CD8-positive, alpha-beta memory T cell (primary cell): ENCODE measurements around the gene TMED8. TPM values are rescaled to one million over a fixed set of nuclear protein-coding genes. Genes with fewer than 3 reads are reported as not detected.
"Not testable (repeated sequence)": the region's sequence is repeated elsewhere in the genome, so short reads cannot be mapped to it uniquely, and the experiment has no call there.

Experiments used
- CTCF ChIA-PET: fragments of 350-600 bp; sonication (Branson Sonifier 250); formaldehyde crosslinking; loops from one replicate; lab custom pipeline; 2021; ENCODE audit warnings: antibody characterized with exemption; lab: Charles Lee
- POLR2A ChIA-PET: fragments of 350-600 bp; sonication (Branson Sonifier 250); formaldehyde crosslinking; loops from one replicate; lab custom pipeline; 2021; ENCODE audit warnings: antibody characterized with exemption; lab: Charles Lee
- DNase-seq, 5 donors: peaks; one replicate each; pipeline versions ENCODE4 v3.0.0 to v3.0.0-alpha.2; 2020 to 2022; ENCODE audit warnings: mixed read lengths in 1 of 5
- H3K27ac ChIP-seq: one replicate; pipeline ENCODE4 v1.7.0; 2013; ENCODE audit warnings: low read depth, mild to moderate bottlenecking, low read length, moderate library complexity
- H3K27me3 ChIP-seq: 2 replicates; pipeline ENCODE4 v1.7.0; 2013; ENCODE audit warnings: low read length, mild to moderate bottlenecking; ENCODE audit not compliant: insufficient read depth, poor library complexity, severe bottlenecking
- H3K36me3 ChIP-seq: 2 replicates; pipeline ENCODE4 v1.7.0; 2013; ENCODE audit warnings: mild to moderate bottlenecking, low read length, moderate library complexity; ENCODE audit not compliant: insufficient read depth
- H3K4me1 ChIP-seq: 2 replicates; pipeline ENCODE4 v1.7.0; 2013; ENCODE audit warnings: mild to moderate bottlenecking, low read length, moderate library complexity; ENCODE audit not compliant: insufficient read depth
- H3K4me3 ChIP-seq: 2 replicates; pipeline ENCODE4 v1.7.0; 2013; ENCODE audit warnings: mild to moderate bottlenecking, low read length
- H3K9me3 ChIP-seq: 2 replicates; pipeline ENCODE4 v1.7.0; 2013; ENCODE audit warnings: mild to moderate bottlenecking, low read length
- H3K27ac Mint-ChIP-seq, 8 donors: one replicate each; pipeline ENCODE4 v1.8.0; 2020 to 2021; ENCODE audit warnings: mixed read lengths in 8 of 8, mild to moderate bottlenecking in 6 of 8, inconsistent platforms in 3 of 8, moderate library complexity in 3 of 8
- H3K27me3 Mint-ChIP-seq, 2 donors: one replicate each; pipeline ENCODE4 v1.8.0; 2020 to 2021; ENCODE audit warnings: mixed read lengths in 2 of 2, mild to moderate bottlenecking in 1 of 2, moderate library complexity in 1 of 2
- H3K36me3 Mint-ChIP-seq, 3 donors: one replicate each; pipeline ENCODE4 v1.8.0; 2020 to 2021; ENCODE audit warnings: mixed read lengths in 3 of 3, inconsistent platforms in 1 of 3, mild to moderate bottlenecking in 1 of 3
- H3K4me1 Mint-ChIP-seq, 3 donors: one replicate each; pipeline ENCODE4 v1.8.0; 2020 to 2021; ENCODE audit warnings: mixed read lengths in 3 of 3, inconsistent platforms in 1 of 3, mild to moderate bottlenecking in 1 of 3
- H3K4me3 Mint-ChIP-seq, 7 donors: one replicate each; pipeline ENCODE4 v1.8.0; 2020 to 2021; ENCODE audit warnings: mixed read lengths in 7 of 7, mild to moderate bottlenecking in 6 of 7, moderate library complexity in 4 of 7, inconsistent platforms in 2 of 7
- H3K9me3 Mint-ChIP-seq, 5 donors: one replicate each; pipeline ENCODE4 v1.8.0; 2020 to 2022; ENCODE audit warnings: mixed read lengths in 5 of 5, mild to moderate bottlenecking in 3 of 5, moderate library complexity in 2 of 5, inconsistent platforms in 1 of 5
- polyA plus RNA-seq: library from polyadenylated mRNA; unstranded; fragments of 300-500 nt; fragmentation: Illumina TruSeq; gene quantifications from one replicate; pipeline ENCODE4 v1.2.3, GENCODE V29; 2021
- total RNA-seq, 2 experiments: library from RNA; stranded (reverse); gene quantifications; one replicate each; pipeline ENCODE4 v1.2.3, GENCODE V29; 2021

TMED8 gene
- total and polyA plus RNA-seq, 3 experiments from 2014 or later = 3.2 to 22.2 (median 20.9) TPM

DNA sequence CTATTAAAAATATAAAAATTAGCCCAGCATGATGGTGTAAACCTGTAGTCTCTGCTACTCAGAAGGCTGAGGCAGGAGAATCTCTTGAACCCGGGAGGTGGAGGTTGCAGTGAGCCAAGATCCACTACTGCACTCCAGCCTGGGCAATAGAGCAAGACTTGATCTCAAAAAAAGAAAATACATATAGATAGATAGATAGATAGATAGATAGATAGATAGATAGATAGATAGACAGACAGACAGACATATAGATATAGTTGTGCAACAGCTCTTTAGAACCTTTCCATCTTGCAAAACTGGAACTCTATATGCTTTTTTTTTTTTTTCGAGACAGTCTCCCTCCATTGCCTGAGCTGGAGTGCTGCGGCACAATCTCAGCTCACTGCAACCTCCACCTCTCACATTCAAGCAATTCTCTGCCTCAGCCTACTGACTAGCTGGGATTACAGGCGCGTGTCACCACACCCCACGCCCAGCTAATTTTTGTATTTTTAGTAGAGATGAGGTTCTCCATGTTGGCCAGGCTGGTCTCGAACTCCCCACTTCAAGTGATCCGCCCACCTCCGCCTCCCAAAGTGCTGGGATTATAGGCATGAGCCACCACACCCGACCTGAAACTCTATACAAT is 38.6 kb upstream of the TMED8 start:
- H3K9me3 ChIP-seq, H3K4me3 Mint-ChIP-seq, H3K36me3 ChIP-seq, H3K27ac ChIP-seq, H3K4me3 ChIP-seq, H3K27me3 Mint-ChIP-seq, CTCF ChIA-PET, H3K27me3 ChIP-seq, DNase-seq, H3K27ac Mint-ChIP-seq, H3K4me1 Mint-ChIP-seq, H3K4me1 ChIP-seq, POLR2A ChIA-PET: not testable (repeated sequence)
- peaks cover 0 to 15% (median 9%) of the 10 kb centered on the region in 3 donors for H3K36me3 Mint-ChIP-seq
- H3K9me3 Mint-ChIP-seq = peaks cover 11 to 24% (median 21%) of the 10 kb centered on the region in 5 donors

DNA sequence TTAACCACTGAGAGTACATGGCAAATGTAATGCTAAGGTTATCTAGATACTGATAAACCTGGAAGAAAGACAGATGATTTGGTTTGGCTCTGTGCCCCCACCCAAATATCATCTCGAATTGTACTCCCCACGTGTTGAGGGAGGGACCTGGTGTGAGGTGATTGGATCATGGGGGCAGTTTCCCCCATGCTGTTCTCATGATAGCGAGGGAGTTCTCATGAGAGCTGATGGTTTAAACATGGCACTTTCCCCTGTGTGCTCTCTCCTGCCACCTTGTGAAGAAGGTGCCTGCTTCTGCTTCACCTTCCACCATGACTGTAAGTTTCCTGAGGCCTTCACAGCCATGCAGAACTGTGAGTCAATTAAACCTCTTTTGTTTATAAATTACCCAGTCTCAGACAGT is 32.2 kb upstream of the TMED8 start:
- H3K36me3 Mint-ChIP-seq = no peaks in the 10 kb centered on the region
- no peak for DNase-seq

DNA sequence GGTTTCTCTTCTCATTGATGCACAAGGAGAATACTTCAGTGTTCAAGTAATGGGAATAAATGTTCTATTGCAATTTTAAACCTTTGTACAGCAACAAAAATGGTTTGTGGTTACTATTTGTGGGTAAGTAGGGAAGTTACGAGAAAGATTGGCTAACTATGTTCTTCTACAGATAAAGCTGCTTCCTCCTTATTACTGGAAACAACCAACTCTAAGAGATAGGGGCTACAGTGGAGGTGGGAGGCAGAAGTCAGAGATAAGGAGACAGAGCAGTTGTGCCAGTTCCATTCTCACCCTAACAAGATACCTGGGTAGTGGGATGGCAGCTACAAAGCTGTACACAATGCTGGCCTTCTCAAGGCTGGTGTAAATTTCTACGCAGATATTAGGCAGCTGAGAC is 30.3 kb upstream of the TMED8 start:
- no peak for DNase-seq
- Histone ChIP-seq H3K36me3 (no peaks in the 10 kb centered on the region), H3K9me3 (no peaks in the 10 kb centered on the region), H3K4me1 (no peaks in the 10 kb centered on the region), H3K27me3 (no peaks in the 10 kb centered on the region), H3K27ac (no peak overlapping the region), H3K4me3 (no peak overlapping the region)
- ChIA-PET CTCF (no interaction called here), POLR2A (no interaction called here)
- no peak overlapping the region for H3K4me3 Mint-ChIP-seq
- peaks cover 0 to 9% (median 5%) of the 10 kb centered on the region in 3 donors for H3K4me1 Mint-ChIP-seq
- no peaks in the 10 kb centered on the region for H3K27me3 Mint-ChIP-seq
- no peaks in the 10 kb centered on the region for H3K9me3 Mint-ChIP-seq
- H3K36me3 Mint-ChIP-seq = no peaks in the 10 kb centered on the region
- H3K27ac Mint-ChIP-seq = peak overlapping the region in 1 of 8 donors; percentile 54

More for the DNA sequence above, 32.2 kb upstream of the TMED8 start:
- Histone ChIP-seq H3K9me3 (no peaks in the 10 kb centered on the region), H3K27me3 (no peaks in the 10 kb centered on the region), H3K4me3 (no peak overlapping the region), H3K36me3 (no peaks in the 10 kb centered on the region), H3K27ac (no peak overlapping the region), H3K4me1 (no peaks in the 10 kb centered on the region)
- no peak overlapping the region for H3K4me3 Mint-ChIP-seq
- ChIA-PET CTCF (no interaction called here), POLR2A (no interaction called here)
- H3K4me1 Mint-ChIP-seq = peaks cover 0 to 9% (median 5%) of the 10 kb centered on the region in 3 donors
- peak overlapping the region in 1 of 8 donors; percentile 5 for H3K27ac Mint-ChIP-seq
- no peaks in the 10 kb centered on the region for H3K9me3 Mint-ChIP-seq
- H3K27me3 Mint-ChIP-seq = no peaks in the 10 kb centered on the region

DNA sequence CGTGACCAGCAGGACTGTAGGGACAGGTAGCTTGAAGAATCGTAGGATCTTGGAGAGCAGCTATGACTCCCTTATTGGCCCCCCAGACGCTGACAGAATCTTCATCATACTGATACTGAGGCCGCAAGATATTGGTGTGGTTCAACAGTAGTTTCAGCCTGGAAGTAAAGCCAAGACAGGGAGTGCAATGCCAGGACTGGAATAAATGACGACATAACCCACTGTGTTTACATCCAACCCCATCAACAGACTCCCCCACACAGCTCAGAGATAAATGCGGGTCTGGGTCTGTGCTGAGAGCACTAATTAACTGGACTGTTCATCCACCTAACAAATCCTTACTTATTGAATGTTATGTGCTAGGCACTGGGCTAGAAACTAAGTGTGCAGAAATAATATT is 29.8 kb upstream of the TMED8 start:
- Histone ChIP-seq H3K27me3 (no peaks in the 10 kb centered on the region), H3K9me3 (no peaks in the 10 kb centered on the region), H3K4me1 (no peaks in the 10 kb centered on the region), H3K36me3 (no peaks in the 10 kb centered on the region), H3K4me3 (no peak overlapping the region), H3K27ac (no peak overlapping the region)
- Mint-ChIP-seq H3K9me3 (no peaks in the 10 kb centered on the region), H3K4me1 (peaks cover 0 to 9% (median 5%) of the 10 kb centered on the region in 3 donors), H3K27me3 (no peaks in the 10 kb centered on the region), H3K4me3 (no peak overlapping the region), H3K27ac (no peak overlapping the region), H3K36me3 (no peaks in the 10 kb centered on the region)
- POLR2A ChIA-PET = no interaction called here
- CTCF ChIA-PET = no interaction called here
- no peak for DNase-seq

DNA sequence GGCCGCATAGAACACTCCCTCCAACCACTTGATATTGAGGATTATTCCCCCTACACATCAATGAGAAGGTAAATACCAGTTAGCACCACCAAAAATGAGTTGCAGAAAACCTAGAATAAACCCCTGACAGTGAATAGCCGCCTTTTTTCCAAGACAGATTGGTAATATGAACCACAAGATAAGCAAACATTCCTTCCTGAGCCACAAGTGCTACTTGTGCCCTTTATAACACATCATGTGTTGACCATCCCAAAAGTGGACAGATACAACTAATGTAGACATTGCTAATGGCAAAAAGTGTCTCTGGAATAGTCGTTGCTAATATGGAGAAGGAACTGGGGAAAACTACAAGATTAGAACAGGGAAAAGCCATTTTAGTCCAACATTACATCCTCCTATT is 29.2 kb upstream of the TMED8 start:
- POLR2A ChIA-PET = no interaction called here
- CTCF ChIA-PET = no interaction called here

DNA sequence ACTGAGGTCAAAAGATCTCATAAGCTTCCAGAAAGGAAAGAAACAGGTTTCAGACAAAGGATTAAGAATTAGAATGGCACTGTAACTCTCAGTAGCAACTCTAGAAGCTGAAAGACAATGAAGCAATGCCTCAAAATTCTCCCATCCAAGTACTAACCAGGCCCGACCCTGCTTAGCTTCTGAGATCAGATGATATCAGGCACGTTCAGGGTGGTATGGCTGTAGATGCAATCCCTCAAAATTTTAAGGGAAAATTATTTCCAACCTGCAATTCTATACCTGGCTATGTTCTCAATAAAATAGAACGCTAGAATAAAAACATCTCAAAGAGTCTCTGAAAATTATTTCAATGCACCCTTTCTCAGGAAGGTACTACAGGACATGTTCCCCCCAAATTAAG is 26.9 kb upstream of the TMED8 start:
- no peaks in the 10 kb centered on the region for H3K9me3 Mint-ChIP-seq
- DNase-seq = no peak
- H3K27ac Mint-ChIP-seq = no peak overlapping the region
- H3K4me1 Mint-ChIP-seq = peaks cover 0 to 9% (median 5%) of the 10 kb centered on the region in 3 donors
- Histone ChIP-seq H3K9me3 (no peaks in the 10 kb centered on the region), H3K36me3 (no peaks in the 10 kb centered on the region), H3K4me3 (no peak overlapping the region), H3K4me1 (no peaks in the 10 kb centered on the region), H3K27ac (no peak overlapping the region), H3K27me3 (no peaks in the 10 kb centered on the region)
- ChIA-PET CTCF (no interaction called here), POLR2A (no interaction called here)
- H3K36me3 Mint-ChIP-seq = no peaks in the 10 kb centered on the region
- no peak overlapping the region for H3K4me3 Mint-ChIP-seq
- H3K27me3 Mint-ChIP-seq = no peaks in the 10 kb centered on the region

More for the DNA sequence above, 29.2 kb upstream of the TMED8 start:
- Mint-ChIP-seq H3K27me3 (no peaks in the 10 kb centered on the region), H3K4me3 (no peak overlapping the region), H3K4me1 (peaks cover 0 to 9% (median 5%) of the 10 kb centered on the region in 3 donors), H3K27ac (no peak overlapping the region), H3K9me3 (no peaks in the 10 kb centered on the region), H3K36me3 (no peaks in the 10 kb centered on the region)
- no peak for DNase-seq
- Histone ChIP-seq H3K27ac (no peak overlapping the region), H3K4me3 (no peak overlapping the region), H3K4me1 (no peaks in the 10 kb centered on the region), H3K36me3 (no peaks in the 10 kb centered on the region), H3K27me3 (no peaks in the 10 kb centered on the region), H3K9me3 (no peaks in the 10 kb centered on the region)

DNA sequence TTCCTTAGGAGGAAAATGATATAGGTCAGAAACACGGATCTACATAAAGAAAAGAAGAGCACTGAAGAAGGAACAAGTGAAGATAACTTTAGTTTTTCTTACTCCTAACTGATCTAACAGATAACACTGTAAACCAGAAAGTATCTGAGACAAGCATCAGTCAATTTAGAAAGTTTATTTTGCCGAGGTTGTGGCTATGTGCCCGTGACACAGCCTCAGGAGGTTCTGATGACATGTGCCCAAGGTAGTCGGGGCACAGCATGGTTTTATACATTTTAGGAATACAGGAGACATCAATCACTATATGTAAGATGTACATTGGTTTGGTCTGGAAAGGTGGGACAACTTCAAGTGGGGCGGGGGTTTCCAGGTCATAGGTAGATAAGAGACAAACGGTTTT is 23.3 kb upstream of the TMED8 start:
- CTCF ChIA-PET = no interaction called here
- Histone ChIP-seq H3K27ac (no peak overlapping the region), H3K4me1 (no peaks in the 10 kb centered on the region), H3K4me3 (no peak overlapping the region), H3K27me3 (no peaks in the 10 kb centered on the region), H3K9me3 (no peaks in the 10 kb centered on the region), H3K36me3 (no peaks in the 10 kb centered on the region)
- H3K4me1 Mint-ChIP-seq = no peaks in the 10 kb centered on the region
- H3K9me3 Mint-ChIP-seq = no peaks in the 10 kb centered on the region
- H3K4me3 Mint-ChIP-seq = no peak overlapping the region
- POLR2A ChIA-PET = no interaction called here
- H3K27me3 Mint-ChIP-seq = no peaks in the 10 kb centered on the region
- DNase-seq = no peak
- H3K36me3 Mint-ChIP-seq = peaks cover 0 to 5% (median 0%) of the 10 kb centered on the region in 3 donors
- H3K27ac Mint-ChIP-seq = no peak overlapping the region

DNA sequence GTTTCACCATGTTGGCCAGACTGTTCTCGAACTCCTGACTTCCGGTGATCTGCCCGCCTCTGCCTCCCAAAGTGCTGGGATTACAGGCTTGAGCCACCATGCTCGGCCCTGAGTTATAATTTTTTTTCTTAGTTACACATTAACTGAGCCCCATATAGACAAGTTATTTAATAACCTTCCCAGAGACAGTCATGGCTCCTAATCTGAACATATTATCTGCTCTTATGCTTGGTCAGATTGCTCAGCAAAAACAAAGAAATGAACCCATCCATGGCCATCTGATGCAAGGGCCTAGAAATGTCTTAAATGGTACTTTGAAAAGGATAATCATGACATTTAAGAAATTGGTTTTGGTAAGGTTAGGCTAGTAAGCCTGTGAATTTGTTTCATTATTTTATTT is 13.3 kb upstream of the TMED8 start:
- H3K4me1 ChIP-seq = no peaks in the 10 kb centered on the region
- no peak for DNase-seq
- H3K27me3 Mint-ChIP-seq = peaks cover 0 to 3% of the 10 kb centered on the region in 2 donors
- H3K36me3 Mint-ChIP-seq = no peaks in the 10 kb centered on the region
- H3K4me3 ChIP-seq = no peak overlapping the region
- H3K9me3 ChIP-seq = no peaks in the 10 kb centered on the region
- H3K9me3 Mint-ChIP-seq = no peaks in the 10 kb centered on the region
- no peaks in the 10 kb centered on the region for H3K36me3 ChIP-seq
- CTCF ChIA-PET = no interaction called here
- no peak overlapping the region for H3K4me3 Mint-ChIP-seq
- no peak overlapping the region for H3K27ac Mint-ChIP-seq
- POLR2A ChIA-PET = no interaction called here
- H3K27ac ChIP-seq = no peak overlapping the region
- no peaks in the 10 kb centered on the region for H3K27me3 ChIP-seq
- no peaks in the 10 kb centered on the region for H3K4me1 Mint-ChIP-seq
